GM18502 (cell line): ENCODE data around the gene TFG.

Experiments used
- ATAC-seq: cut with Tn5 transposase; IDR thresholded peaks from one replicate; pipeline ENCODE4 v1.9.1; 2021; ENCODE audit warnings: mild to moderate bottlenecking; ENCODE audit not compliant: unreplicated experiment, poor library complexity

Gene TFG

DNA sequence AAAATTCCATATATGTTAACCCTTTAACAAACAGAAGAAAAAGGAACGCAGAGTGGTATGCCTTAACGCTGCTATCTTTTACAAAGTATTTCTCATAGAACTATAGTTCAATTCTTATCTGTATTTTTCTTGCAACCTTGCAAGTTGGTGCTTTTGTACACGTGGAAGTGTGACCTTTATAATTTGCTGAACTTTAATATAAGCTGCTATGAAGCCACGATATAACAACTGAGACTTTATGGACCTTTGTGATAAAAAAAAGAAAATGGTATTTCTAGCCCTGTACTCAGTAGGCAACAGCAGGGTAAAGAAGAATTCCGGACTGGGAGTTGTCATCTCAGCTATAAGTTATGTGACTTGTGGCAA is 6.3 kb upstream of the TFG start:
- no peak for ATAC-seq

GRCh38 chr3:100703865-100704264 is 5.4 kb upstream of the TFG start:
- ATAC-seq = no peak

DNA sequence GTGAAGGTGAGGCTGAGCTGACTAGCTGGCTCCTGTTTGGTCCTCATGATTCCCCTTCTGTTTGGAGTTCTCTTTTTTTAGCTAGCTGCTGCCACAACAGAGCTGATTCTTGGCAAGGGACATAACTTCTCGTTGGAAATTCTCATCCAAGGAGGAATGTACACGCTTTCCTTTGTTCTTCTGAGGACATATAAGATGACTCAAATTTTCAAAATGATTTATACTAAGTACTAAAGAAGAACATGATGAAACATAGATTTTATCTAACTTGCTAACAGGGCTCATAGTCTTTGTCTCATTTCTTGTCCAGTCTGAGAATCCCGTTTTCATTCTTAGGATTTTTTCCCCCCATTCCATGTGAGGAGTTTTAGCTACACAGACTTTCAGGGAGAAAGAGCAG is 2.9 kb upstream of the TFG start:
- no peak for ATAC-seq

DNA sequence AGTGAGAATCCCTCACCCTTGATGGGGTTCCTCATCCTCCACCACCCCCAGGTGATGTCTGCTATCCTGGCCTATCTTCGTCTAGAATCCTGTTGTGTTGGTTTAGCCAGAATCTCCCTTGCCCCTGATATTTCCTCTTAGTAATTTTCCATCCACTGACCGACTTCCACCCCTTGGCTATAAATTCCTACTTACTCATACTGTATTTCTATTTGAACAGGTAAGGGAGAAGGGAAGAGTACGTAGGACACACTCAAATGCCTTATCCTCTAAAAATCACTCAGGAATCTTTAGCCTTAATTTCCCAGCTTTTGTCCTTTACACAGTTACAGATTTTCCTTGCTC is 678 bp upstream of the TFG start:
- ATAC-seq = no peak

DNA sequence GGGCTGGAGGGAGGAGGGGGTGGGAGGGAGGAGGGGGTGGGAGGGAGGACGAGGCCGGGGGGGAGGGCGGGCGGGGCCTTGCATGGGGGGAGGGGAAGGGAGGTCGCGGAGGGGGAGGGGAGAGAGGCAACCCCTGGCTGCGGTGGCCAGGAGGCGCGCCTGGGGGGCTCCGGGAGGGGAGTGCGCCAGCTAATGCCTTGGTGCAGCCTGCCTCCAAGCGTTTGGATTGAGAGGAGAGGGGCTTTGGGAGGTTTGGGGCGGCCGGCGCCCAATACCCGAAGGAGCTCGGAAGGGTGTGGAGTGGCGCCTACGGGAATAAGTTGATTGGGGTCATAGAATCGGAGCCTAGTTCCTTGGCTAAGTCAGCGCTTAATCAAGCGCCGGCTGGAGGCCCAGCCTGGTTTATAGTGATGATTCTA is 557 bp downstream of the TFG start:
- ATAC-seq = peak; percentile 8

- peak; percentile 54 for ATAC-seq
These were observed 1.1 kb downstream of the TFG start for GRCh38 chr3:100710261-100710968.

GRCh38 chr3:100715176-100715575 is 5.9 kb downstream of the TFG start:
- no peak for ATAC-seq

- ATAC-seq = no peak
These were observed 7.8 kb downstream of the TFG start for GRCh38 chr3:100717063-100717462.

DNA sequence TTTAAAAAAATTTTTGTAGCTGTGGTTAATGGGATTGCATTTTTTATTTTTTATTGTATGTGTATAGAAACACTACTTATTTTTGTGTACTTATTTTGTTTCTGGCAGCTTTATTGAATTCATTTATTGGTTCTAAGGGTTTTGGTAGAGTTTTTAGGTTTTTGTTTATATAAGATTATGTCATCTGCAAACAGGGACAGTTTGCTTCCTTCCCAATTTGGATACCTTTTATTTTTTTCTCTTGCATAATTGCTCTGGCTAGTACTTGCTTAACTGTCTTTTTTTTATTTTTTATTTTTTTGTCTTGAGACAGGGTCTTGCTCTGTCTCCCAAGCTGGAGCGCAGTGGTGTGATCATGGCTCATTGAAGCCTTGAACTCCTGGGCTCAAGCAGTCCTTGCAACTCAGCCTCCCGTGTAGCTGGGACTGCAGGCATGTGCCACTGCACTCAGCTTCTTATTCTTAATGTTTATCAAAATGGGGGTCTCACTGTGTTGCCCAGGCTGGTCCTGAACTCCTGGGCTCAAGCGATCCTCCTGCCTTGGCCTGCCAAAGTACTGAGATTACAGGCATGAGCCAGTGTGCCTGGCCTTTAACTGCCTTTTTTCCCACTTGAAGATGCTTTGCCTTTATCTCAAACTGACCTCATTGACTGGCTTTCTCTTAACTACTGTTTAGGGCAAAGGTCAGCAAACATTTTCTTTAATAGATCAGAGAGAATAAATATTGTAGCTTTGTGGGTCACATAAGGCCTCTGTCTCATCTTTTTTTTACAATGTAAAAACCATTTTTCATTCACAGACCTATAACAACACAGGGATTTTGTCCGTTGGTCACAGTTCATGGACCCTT is 8.6 kb downstream of the TFG start:
- no peak for ATAC-seq

DNA sequence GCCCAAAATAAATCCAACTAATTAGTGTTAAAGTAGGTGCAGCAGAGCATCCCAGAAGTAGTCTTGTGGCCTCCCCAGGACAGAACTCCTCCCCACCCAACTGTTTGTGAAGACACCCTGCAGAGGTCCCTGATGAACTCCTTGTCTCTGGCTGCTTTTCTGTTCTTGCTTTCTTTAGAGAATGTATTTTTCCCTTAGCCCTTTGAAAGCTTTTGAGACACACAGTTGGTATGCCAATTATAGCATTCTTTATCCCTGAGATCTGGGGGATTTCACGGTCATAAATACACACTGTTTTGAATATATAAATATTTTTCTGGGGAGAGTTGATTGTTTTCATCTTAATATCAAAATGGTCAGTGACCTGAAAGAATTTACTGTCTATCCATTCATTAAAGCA is 9.8 kb downstream of the TFG start:
- ATAC-seq = no peak

GRCh38 chr3:100720426-100720825 is 11.1 kb downstream of the TFG start:
- ATAC-seq = no peak

- no peak for ATAC-seq
These were observed 16.7 kb downstream of the TFG start for GRCh38 chr3:100725935-100726513.

GRCh38 chr3:100726706-100727105 is 17.4 kb downstream of the TFG start:
- ATAC-seq = no peak

DNA sequence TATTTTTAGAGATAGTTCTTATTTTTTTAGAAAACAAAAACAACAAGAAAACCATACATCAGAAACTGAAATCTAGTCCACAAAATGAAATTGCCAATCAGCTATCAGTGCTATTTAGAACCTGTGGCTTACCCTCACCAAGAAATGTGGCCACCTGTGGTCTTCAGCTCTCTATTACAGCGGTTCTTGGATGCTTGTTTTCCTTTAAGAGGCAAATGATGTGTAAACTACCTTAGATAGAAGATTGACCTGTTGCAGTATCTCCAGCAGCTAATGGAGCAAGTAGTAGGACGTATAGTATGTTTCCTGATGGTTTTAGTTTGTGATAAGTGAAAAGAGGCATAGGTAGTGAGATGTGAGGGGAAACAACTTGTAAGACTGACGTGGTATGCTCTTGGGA is 21.2 kb downstream of the TFG start:
- peak; percentile 54 for ATAC-seq

DNA sequence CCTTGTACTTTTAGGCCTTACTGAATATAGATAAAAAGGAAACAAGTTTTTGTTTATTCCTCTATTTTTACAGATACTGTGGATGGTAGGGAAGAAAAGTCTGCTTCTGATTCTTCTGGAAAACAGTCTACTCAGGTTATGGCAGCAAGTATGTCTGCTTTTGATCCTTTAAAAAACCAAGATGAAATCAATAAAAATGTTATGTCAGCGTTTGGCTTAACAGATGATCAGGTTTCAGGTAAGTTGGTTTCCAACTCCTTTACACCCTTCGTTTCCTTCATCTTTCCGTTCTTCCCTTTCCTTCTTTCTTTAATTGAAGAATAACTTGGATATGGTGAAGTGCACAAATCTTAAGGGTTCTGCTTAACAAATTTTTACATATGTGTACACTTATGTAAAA is 23.1 kb downstream of the TFG start:
- no peak for ATAC-seq

DNA sequence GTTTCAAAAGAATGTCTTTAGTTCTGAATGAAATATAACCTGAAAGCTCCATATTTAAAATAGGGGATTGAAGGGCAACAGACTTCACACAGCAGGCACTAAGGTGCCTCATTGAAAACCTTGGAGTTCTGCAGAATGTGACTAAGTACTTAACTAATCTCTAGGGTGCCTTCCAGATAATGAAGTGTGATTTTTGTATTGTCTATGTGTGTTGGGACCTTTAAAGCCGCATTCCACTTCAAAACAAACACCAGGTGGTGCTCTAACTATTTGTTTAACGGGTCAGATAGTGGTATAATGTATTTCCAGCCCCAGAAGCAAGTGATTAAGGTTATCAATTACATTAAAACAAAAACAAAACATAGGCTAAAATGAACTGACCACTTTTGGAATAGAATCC is 28.0 kb downstream of the TFG start:
- ATAC-seq = no peak

DNA sequence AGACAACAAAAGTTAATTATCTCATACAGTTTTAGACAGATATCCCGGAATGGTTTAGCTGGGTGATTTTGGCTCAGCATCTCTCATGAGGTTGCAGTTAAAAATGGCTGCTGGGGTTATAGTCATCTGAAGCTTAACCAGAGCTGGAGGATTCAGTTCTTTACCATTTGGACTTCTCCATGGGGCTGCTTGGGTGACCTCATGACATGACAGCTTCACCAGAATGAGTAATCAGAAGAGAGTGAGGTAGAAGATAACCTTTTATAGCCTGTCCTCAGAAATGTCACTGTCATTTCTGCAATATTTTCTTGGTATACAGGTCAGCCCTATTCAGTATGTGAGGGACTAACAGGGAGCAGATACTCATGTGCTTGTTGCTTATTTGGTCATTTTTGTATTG is 30.9 kb downstream of the TFG start:
- no peak for ATAC-seq

- no peak for ATAC-seq
These were observed 34.2 kb downstream of the TFG start for GRCh38 chr3:100743535-100743934.

DNA sequence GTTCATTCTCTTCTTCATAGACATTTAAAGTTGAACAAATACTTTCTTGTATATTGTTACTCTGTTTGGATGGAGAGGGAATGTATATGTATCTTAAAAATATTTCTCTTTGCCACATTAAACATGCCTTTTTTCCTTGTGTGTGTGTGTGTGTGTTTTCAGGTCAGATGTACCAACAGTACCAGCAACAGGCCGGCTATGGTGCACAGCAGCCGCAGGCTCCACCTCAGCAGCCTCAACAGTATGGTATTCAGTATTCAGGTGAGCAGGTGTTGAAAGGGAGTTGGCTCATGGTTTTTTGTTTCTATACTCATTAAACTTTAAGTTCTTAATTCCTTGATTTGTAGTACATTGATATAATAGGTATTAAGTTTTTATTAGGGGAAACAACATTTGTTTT is 35.4 kb downstream of the TFG start:
- no peak for ATAC-seq

- no peak for ATAC-seq
These were observed 36.3 kb downstream of the TFG start for GRCh38 chr3:100745617-100746016.

- ATAC-seq = no peak
These were observed 36.8 kb downstream of the TFG start for GRCh38 chr3:100746092-100746491.

DNA sequence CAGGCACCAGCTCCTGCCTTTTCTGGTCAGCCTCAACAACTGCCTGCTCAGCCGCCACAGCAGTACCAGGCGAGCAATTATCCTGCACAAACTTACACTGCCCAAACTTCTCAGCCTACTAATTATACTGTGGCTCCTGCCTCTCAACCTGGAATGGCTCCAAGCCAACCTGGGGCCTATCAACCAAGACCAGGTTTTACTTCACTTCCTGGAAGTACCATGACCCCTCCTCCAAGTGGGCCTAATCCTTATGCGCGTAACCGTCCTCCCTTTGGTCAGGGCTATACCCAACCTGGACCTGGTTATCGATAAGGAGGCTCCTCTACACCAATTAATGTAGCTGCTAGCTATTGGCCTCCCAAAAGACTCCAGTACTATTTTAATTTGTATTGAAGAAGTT is 38.9 kb downstream of the TFG start:
- ATAC-seq = no peak
